ENCODE measurements around the gene ZNF474.
A peak's percentile ranks its signal among the peaks of the same experiment; 100 is the strongest.

The ZNF474 gene

GRCh38 chr5:122179701-122180100 is 50.4 kb downstream of the ZNF474 start:
- no peak overlapping the region for H3K23ac ChIP-seq (ENCODE audit: low read length)
- no peaks in the 10 kb centered on the region for H3K36me3 ChIP-seq (ENCODE audit: control insufficient read depth, insufficient read depth, low read length)
- no peak overlapping the region for H2BK15ac ChIP-seq (replicated peaks; ENCODE audit: low read depth)
- H4K8ac ChIP-seq (ENCODE audit: low read depth, low read length): no peak overlapping the region
- no peak overlapping the region for H2BK120ac ChIP-seq (ENCODE audit: low read depth, low read length)
- H4K5ac ChIP-seq (ENCODE audit: low read length): no peak overlapping the region
- H3K79me1 ChIP-seq (ENCODE audit: low read length): no peaks in the 10 kb centered on the region
- no peak overlapping the region for H3K18ac ChIP-seq (ENCODE audit: low read length)
- H3K27ac ChIP-seq (ENCODE audit: low read depth, low read length): no peak overlapping the region
- no peak overlapping the region for H3K56ac ChIP-seq (ENCODE audit: low read length)
- H3K4ac ChIP-seq (ENCODE audit: low read depth, low read length): no peak overlapping the region
- no peaks in the 10 kb centered on the region for H3K79me2 ChIP-seq (ENCODE audit: control insufficient read depth, insufficient read depth, low read length)
- H2BK5ac ChIP-seq (ENCODE audit: low read length): no peak overlapping the region
- no peak overlapping the region for H3K4me2 ChIP-seq (ENCODE audit: low read length)
- no peaks in the 10 kb centered on the region for H3K27me3 ChIP-seq (ENCODE audit: insufficient read depth, low read length, poor library complexity)
- WGBS (ENCODE audit: extremely low coverage, insufficient coverage, low lambda C conversion rate): no CpG with 5 or more reads among the region's 1 CpG
- H3K4me1 ChIP-seq (ENCODE audit: control insufficient read depth, low read depth, low read length): peaks cover 11% of the 10 kb centered on the region
- no peak overlapping the region for H3K4me3 ChIP-seq (ENCODE audit: low read length)
- no peak for DNase-seq
- H3K9ac ChIP-seq (ENCODE audit: low read length): no peak overlapping the region
- no peak overlapping the region for H2AK5ac ChIP-seq (ENCODE audit: low read length)

- Histone ChIP-seq H3K79me1 (ENCODE audit: low read length) (no peaks in the 10 kb centered on the region), H3K27me3 (ENCODE audit: insufficient read depth, low read length, poor library complexity) (no peaks in the 10 kb centered on the region), H4K5ac (ENCODE audit: low read length) (no peak overlapping the region), H3K9ac (ENCODE audit: low read length) (no peak overlapping the region), H3K56ac (ENCODE audit: low read length) (no peak overlapping the region), H3K36me3 (ENCODE audit: control insufficient read depth, insufficient read depth, low read length) (no peaks in the 10 kb centered on the region), H2BK120ac (ENCODE audit: low read depth, low read length) (no peak overlapping the region), H3K4me2 (ENCODE audit: low read length) (no peak overlapping the region), H3K27ac (ENCODE audit: low read depth, low read length) (no peak overlapping the region), H3K4me1 (ENCODE audit: control insufficient read depth, low read depth, low read length) (peaks cover 11% of the 10 kb centered on the region), H3K18ac (ENCODE audit: low read length) (no peak overlapping the region), H3K4me3 (ENCODE audit: low read length) (no peak overlapping the region), H2AK5ac (ENCODE audit: low read length) (no peak overlapping the region), H4K8ac (ENCODE audit: low read depth, low read length) (no peak overlapping the region), H3K23ac (ENCODE audit: low read length) (no peak overlapping the region), H3K4ac (ENCODE audit: low read depth, low read length) (no peak overlapping the region), H2BK15ac (replicated peaks; ENCODE audit: low read depth) (no peak overlapping the region), H3K79me2 (ENCODE audit: control insufficient read depth, insufficient read depth, low read length) (no peaks in the 10 kb centered on the region), H2BK5ac (ENCODE audit: low read length) (no peak overlapping the region)
- no CpG with 5 or more reads among the region's 6 CpGs for WGBS (ENCODE audit: extremely low coverage, insufficient coverage, low lambda C conversion rate)
- no peak for DNase-seq
Observed at GRCh38 chr5:122180146-122180712, 50.9 kb downstream of the ZNF474 start.

GRCh38 chr5:122180863-122181548 is 51.7 kb downstream of the ZNF474 start:
- Histone ChIP-seq H3K4ac (ENCODE audit: low read depth, low read length) (no peak overlapping the region), H4K5ac (ENCODE audit: low read length) (no peak overlapping the region), H3K23ac (ENCODE audit: low read length) (no peak overlapping the region), H3K27ac (ENCODE audit: low read depth, low read length) (no peak overlapping the region), H3K79me2 (ENCODE audit: control insufficient read depth, insufficient read depth, low read length) (no peaks in the 10 kb centered on the region), H3K4me3 (ENCODE audit: low read length) (no peak overlapping the region), H2BK15ac (replicated peaks; ENCODE audit: low read depth) (no peak overlapping the region), H2AK5ac (ENCODE audit: low read length) (no peak overlapping the region), H4K8ac (ENCODE audit: low read depth, low read length) (no peak overlapping the region), H3K27me3 (ENCODE audit: insufficient read depth, low read length, poor library complexity) (no peaks in the 10 kb centered on the region), H3K9ac (ENCODE audit: low read length) (no peak overlapping the region), H3K36me3 (ENCODE audit: control insufficient read depth, insufficient read depth, low read length) (no peaks in the 10 kb centered on the region), H3K56ac (ENCODE audit: low read length) (no peak overlapping the region), H3K4me1 (ENCODE audit: control insufficient read depth, low read depth, low read length) (peaks cover 11% of the 10 kb centered on the region), H2BK5ac (ENCODE audit: low read length) (no peak overlapping the region), H2BK120ac (ENCODE audit: low read depth, low read length) (no peak overlapping the region), H3K4me2 (ENCODE audit: low read length) (no peak overlapping the region), H3K18ac (ENCODE audit: low read length) (no peak overlapping the region), H3K79me1 (ENCODE audit: low read length) (no peaks in the 10 kb centered on the region)
- WGBS (ENCODE audit: extremely low coverage, insufficient coverage, low lambda C conversion rate): no CpG with 5 or more reads among the region's 2 CpGs
- peak; percentile 49 for DNase-seq

GRCh38 chr5:122181863-122182262 is 52.5 kb downstream of the ZNF474 start:
- no peak for DNase-seq
- H3K4me3 ChIP-seq (ENCODE audit: low read length): no peak overlapping the region
- no peak overlapping the region for H3K4me2 ChIP-seq (ENCODE audit: low read length)
- H3K56ac ChIP-seq (ENCODE audit: low read length): no peak overlapping the region
- no peaks in the 10 kb centered on the region for H3K27me3 ChIP-seq (ENCODE audit: insufficient read depth, low read length, poor library complexity)
- H3K79me2 ChIP-seq (ENCODE audit: control insufficient read depth, insufficient read depth, low read length): no peaks in the 10 kb centered on the region
- H3K23ac ChIP-seq (ENCODE audit: low read length): no peak overlapping the region
- H3K27ac ChIP-seq (ENCODE audit: low read depth, low read length): no peak overlapping the region
- WGBS (ENCODE audit: extremely low coverage, insufficient coverage, low lambda C conversion rate): no CpG with 5 or more reads among the region's 2 CpGs
- H2BK120ac ChIP-seq (ENCODE audit: low read depth, low read length): no peak overlapping the region
- H3K36me3 ChIP-seq (ENCODE audit: control insufficient read depth, insufficient read depth, low read length): no peaks in the 10 kb centered on the region
- H4K8ac ChIP-seq (ENCODE audit: low read depth, low read length): no peak overlapping the region
- no peak overlapping the region for H2BK15ac ChIP-seq (replicated peaks; ENCODE audit: low read depth)
- H2BK5ac ChIP-seq (ENCODE audit: low read length): no peak overlapping the region
- no peak overlapping the region for H3K9ac ChIP-seq (ENCODE audit: low read length)
- no peak overlapping the region for H2AK5ac ChIP-seq (ENCODE audit: low read length)
- peaks cover 11% of the 10 kb centered on the region for H3K4me1 ChIP-seq (ENCODE audit: control insufficient read depth, low read depth, low read length)
- no peak overlapping the region for H4K5ac ChIP-seq (ENCODE audit: low read length)
- H3K18ac ChIP-seq (ENCODE audit: low read length): no peak overlapping the region
- no peak overlapping the region for H3K4ac ChIP-seq (ENCODE audit: low read depth, low read length)
- no peaks in the 10 kb centered on the region for H3K79me1 ChIP-seq (ENCODE audit: low read length)

GRCh38 chr5:122182491-122182921 is 53.2 kb downstream of the ZNF474 start:
- Histone ChIP-seq H3K18ac (ENCODE audit: low read length) (peak overlapping the region; percentile 42), H3K4me1 (ENCODE audit: control insufficient read depth, low read depth, low read length) (peaks cover 11% of the 10 kb centered on the region), H2BK5ac (ENCODE audit: low read length) (no peak overlapping the region), H3K4ac (ENCODE audit: low read depth, low read length) (no peak overlapping the region), H3K27me3 (ENCODE audit: insufficient read depth, low read length, poor library complexity) (no peaks in the 10 kb centered on the region), H3K9ac (ENCODE audit: low read length) (no peak overlapping the region), H3K23ac (ENCODE audit: low read length) (no peak overlapping the region), H2AK5ac (ENCODE audit: low read length) (no peak overlapping the region), H2BK120ac (ENCODE audit: low read depth, low read length) (no peak overlapping the region), H3K36me3 (ENCODE audit: control insufficient read depth, insufficient read depth, low read length) (no peaks in the 10 kb centered on the region), H2BK15ac (replicated peaks; ENCODE audit: low read depth) (no peak overlapping the region), H3K27ac (ENCODE audit: low read depth, low read length) (no peak overlapping the region), H4K8ac (ENCODE audit: low read depth, low read length) (no peak overlapping the region), H3K4me2 (ENCODE audit: low read length) (no peak overlapping the region), H3K79me1 (ENCODE audit: low read length) (no peaks in the 10 kb centered on the region), H3K56ac (ENCODE audit: low read length) (no peak overlapping the region), H3K79me2 (ENCODE audit: control insufficient read depth, insufficient read depth, low read length) (no peaks in the 10 kb centered on the region), H4K5ac (ENCODE audit: low read length) (no peak overlapping the region), H3K4me3 (ENCODE audit: low read length) (no peak overlapping the region)
- peak; percentile 45 for DNase-seq
- whole genome bisulfite sequencing (ENCODE audit: extremely low coverage, insufficient coverage, low lambda C conversion rate): no CpG with 5 or more reads among the region's 7 CpGs

All from mesendoderm (in vitro differentiated cells).